Measurements from ENCODE around the gene PGLYRP1. TPM values are rescaled to one million over a fixed set of nuclear protein-coding genes. Genes with fewer than 3 reads are reported as not detected.

The PGLYRP1 gene
- total RNA-seq, result 3.2 TPM

DNA sequence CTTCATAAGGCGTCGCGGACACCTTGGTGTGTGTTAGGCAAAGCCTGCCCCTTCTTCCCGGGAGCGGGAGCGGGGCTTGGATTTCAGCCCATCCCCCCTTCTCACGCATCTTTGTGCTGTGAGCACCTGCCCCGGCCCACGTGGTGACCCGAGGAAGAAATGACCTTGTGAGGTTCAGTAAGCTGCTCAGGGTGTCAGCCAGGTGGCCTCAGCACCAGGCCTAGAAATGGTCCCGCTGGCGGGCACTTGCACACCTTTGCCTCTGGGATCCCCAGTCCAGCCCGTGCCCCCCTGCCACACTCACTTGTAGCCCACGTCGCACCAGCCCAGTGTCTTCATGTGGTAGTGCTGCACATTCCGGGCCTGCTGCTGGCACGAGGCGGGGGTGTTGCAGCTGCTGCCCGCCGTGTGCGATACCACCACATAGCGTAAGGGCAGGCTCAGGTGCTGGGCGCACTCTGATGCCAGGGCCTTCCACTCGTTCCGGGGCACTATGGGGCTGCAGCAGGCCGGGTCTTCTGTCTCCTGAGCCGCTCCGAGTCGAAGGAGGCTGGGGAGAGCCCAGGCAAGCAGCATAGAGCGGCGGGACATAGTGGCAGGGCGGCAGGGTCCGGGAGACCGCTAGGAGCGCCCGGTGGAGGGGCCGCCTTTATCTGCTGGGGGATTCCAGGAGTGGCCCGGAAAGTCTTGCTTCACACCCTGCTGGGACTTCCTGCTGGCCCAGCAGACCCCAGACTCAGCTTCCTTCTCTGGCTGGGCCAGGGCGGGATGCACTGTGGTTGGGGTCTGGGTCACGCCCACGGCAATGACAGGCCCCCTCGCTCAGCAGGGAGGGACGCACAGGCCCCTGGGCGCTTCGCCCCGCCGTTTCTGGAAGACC, at the start of gene PGLYRP1:
Gene PGLYRP1, minus strand, starts transcription at position 623 of the 880 bp plus-strand sequence. Its CDS starts 32 bp downstream, at position 591.
- ATAC-seq, result peak; percentile 11
- intact Hi-C loops (cut with DNase I), result no loop called here

GRCh38 chr19:46069806-46070341, 47.0 kb upstream of the PGLYRP1 start:
- intact Hi-C loops (cut with DNase I), result no loop called here
- DNase-seq (ENCODE audit: low spot score), result no peak
- no peak for ATAC-seq

More for the DNA sequence above, at the start of gene PGLYRP1:
- DNase-seq (ENCODE audit: low spot score), result no peak

DNA sequence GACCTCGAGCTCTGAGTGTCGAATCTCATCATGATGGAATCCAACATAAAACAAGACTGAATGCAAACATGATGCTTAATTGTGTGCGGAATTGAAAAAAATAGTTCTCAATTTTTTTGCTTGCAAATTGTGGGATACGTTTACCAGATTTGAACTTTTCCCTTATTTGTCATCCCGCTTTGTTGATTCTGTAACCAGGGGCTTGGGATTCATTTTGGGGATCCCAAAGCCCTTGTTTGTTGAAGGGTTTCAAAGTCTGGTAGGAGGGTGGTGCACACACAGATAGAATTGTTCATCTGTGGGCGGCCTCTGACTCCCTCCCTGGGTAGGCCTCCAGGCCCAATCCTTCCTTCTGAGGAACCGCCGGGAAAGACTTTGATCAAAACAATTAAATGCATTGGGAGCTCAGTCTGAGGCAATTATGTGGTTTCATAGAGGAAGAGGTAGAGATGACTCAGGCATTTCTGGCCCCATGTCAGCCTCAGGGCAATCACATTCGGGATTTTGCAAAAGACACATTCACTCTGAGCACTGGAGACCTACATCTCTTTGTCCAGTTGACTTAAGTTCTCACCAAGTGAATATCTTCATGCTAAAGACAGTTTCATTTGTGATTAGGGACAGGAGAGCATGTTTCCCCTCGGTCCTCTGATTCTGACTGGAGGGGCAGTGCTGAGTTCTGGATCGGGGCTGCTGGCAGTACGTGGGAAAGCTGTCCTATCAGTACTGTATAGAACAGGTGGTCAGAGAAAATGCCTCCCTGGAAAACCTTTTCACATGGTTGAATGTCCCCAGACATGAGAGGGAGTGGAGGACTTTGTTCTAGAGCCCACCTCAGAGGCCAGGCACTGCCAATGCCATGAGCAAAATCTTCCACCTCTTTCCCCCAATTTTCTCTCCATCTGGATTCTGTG, 45.7 kb upstream of the PGLYRP1 start:
- no peak for ATAC-seq
- intact Hi-C loops (cut with DNase I), result no loop called here
- no peak for DNase-seq (ENCODE audit: low spot score)

GRCh38 chr19:46067691-46068090, 44.8 kb upstream of the PGLYRP1 start:
- intact Hi-C loops (cut with DNase I), result no loop called here
- DNase-seq (ENCODE audit: low spot score) (no peak), ATAC-seq (no peak)

DNA sequence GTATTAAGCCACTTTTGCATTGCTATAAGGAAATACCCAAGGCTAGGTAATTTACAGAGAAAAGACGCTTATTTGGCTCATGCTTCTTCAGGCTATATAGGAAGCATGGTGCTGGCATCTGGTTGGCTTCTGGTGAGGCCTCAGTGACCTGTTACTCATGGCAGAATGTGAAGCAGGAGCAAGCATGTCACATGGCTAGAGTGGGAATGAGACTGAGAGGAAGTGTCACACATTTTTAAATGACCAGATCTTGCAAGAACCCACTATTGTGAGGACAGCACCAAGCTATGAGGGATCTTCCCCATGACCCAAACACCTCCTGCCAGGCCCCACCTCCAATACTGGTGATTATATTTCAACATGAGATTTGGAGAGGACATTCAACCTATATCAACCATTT, 43.6 kb upstream of the PGLYRP1 start:
- intact Hi-C loops (cut with DNase I), result no loop called here
- ATAC-seq, result no peak
- DNase-seq (ENCODE audit: low spot score), result no peak

DNA sequence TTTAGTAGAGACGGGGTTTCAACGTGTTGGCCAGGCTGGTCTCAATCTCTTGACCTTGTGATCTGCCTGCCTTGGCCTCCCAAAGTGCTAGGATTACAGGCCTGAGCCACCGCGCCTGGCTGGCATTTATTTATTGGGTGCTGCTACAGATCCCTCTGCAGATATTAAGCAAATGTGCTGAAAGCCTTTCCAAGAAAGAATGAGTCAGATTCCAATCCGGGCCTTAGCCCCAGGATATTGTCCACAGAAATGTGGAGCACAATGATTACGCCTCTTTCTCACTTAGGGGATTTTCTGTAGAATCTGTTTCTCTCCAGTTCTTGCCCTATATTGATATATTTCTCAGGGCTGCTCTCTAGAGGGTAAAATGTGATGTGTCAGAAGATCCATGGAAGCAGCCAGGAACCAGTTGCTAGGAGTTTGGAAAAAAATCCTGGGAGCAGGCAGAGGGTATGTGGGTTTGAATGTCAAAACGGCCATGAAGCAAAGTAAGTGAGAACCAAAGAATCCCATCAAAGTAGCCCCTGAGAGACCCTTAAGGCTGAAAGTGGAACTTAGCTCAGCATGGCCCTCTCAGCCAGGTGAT, 42.7 kb upstream of the PGLYRP1 start:
- DNase-seq (ENCODE audit: low spot score) (no peak), ATAC-seq (no peak)
- intact Hi-C loops (cut with DNase I), result no loop called here

DNA sequence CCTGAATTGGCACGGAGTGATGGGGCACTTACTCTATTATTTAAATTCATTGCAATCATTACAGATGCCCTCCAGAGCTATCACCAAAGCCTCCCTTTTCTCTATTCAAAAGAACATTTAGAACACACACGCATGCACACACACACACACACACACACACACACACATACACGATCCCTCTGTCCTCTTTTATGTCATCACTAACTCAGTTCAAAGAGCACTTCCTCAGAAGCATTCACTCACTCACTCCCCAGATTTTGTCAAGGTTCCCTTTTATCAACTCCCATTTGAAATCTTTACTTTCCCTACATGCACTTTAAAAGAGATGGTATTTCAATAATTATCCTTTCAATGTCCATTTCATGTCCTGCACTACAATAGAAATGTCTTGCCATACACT, 40.3 kb upstream of the PGLYRP1 start:
- intact Hi-C loops (cut with DNase I), result no loop called here
- no peak for DNase-seq (ENCODE audit: low spot score)
- no peak for ATAC-seq

GRCh38 chr19:46060012-46060411, 37.2 kb upstream of the PGLYRP1 start:
- DNase-seq (ENCODE audit: low spot score) (no peak), ATAC-seq (no peak)
- intact Hi-C loops (cut with DNase I), result no loop called here

DNA sequence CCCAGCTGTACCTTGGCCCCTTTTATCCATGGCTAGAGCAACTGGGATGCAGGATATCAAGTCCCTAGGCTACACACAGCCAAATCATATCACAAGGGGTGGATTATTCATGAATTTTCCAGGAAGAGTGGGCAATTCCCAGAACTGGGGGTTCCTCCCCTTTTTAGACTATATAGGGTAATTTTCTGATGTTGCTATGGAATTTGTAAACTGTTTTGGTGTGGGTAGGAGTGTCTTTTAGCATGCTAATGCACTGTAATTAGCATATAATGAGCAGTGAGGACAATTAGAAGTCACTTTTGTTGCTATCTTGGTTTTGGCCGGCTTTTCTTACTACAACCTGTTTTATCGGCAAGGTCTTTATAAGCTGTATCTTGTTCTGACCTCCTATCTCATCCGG, 35.9 kb upstream of the PGLYRP1 start:
- intact Hi-C loops (cut with DNase I), result no loop called here
- no peak for ATAC-seq
- no peak for DNase-seq (ENCODE audit: low spot score)

DNA sequence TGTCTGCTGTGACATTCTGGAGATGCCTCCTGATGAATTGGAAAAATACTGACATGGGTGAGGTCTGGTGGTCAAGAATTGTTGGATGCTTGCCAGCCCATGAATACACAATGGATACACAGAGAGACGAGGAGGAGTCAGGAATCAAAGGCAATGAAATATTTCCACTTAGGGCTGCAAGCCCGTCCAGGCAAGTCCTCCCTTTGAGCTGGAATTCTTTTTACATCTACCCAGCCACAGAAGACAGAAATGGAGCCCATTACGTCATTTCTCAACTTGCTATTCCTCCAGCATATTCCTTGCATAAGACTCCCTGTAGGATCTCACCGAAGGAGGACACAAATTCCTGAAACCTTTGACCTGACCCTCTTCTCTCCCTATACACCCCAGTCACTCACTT, 33.7 kb upstream of the PGLYRP1 start:
- ATAC-seq, result no peak
- intact Hi-C loops (cut with DNase I), result no loop called here
- DNase-seq (ENCODE audit: low spot score), result no peak

GRCh38 chr19:46052896-46053295, 30.0 kb upstream of the PGLYRP1 start:
- no peak for DNase-seq (ENCODE audit: low spot score)
- no peak for ATAC-seq
- intact Hi-C loops (cut with DNase I), result no loop called here

GRCh38 chr19:46049597-46049996, 26.7 kb upstream of the PGLYRP1 start:
- DNase-seq (ENCODE audit: low spot score), result no peak
- intact Hi-C loops (cut with DNase I), result no loop called here
- ATAC-seq, result no peak

DNA sequence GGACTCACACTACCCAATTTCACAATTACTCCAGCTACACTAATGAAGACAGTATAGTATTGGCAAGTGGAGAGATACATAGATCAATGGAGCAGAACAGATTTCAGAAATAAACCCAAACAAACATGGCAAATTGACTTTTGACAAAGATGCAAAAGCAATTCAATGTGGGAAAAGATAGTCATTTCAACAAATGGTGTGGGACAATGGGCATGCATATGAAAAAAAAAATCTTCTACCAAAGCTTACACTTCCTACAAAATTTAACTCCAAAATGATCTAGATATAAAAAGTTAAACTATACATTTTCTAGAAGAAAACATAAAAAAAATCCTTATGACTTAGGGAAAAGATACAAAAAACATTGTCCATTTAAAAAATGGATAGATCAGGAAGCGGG, 20.7 kb upstream of the PGLYRP1 start:
- ATAC-seq (no peak), DNase-seq (ENCODE audit: low spot score) (no peak)
- intact Hi-C loops (cut with DNase I), result no loop called here

DNA sequence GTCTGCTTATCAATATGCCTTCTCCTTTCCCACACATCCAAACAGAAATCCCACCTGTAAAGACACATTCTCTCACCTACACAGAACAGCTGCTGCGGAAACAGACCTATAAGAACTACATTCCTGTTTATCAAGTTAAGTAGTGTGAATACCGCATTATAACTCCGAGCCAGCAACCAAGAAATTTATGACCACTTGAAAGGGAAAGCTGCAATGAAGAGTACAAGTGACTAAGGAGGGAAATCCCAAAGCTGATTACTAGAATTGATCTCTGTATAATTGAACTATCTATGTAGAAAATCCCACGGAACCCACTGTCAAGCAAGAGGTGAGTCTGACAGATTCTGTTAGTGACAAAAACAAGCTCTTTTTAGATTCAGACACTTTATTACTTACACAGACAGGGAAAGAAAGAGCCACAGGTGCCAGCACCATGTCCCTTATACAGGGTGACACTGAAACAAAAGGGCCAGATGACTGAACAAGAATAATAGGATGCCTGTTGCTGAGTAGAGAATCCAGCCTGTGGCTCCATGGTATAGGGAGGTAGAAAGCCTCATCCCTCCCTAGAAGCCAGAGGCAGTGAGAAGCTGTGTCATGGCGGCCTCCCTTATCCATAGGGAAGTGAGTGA, 19.5 kb upstream of the PGLYRP1 start:
- ATAC-seq (no peak), DNase-seq (ENCODE audit: low spot score) (no peak)
- intact Hi-C loops (cut with DNase I), result no loop called here

GRCh38 chr19:46040952-46041500, 18.2 kb upstream of the PGLYRP1 start, which contains the start of gene IGFL4:
TSS of gene IGFL4 (minus strand) at chr19:46041002. CDS start at chr19:46040962, 40 bp downstream.
- DNase-seq (ENCODE audit: low spot score) (no peak), ATAC-seq (no peak)
- intact Hi-C loops (cut with DNase I), result no loop called here

DNA sequence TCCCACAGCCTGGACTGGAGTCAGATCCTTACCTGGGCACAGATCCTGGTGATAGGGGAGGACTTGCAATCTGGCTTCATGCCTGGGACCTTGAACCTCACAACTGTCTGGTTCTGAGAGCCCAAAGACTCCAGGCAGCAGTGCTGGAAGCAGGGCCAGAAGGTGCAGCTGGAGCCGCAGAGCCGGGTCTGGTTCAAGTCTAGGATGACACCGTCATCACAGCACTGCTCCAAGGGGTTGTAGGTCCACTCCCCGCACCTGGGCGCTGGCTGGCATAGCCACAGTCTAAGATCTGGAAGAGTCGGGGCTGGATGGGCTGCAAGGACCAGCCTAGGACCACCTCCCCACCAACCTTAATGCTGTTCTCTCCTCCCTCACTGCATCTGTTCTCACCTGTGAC, 17.3 kb upstream of the PGLYRP1 start:
- intact Hi-C loops (cut with DNase I), result no loop called here
- ATAC-seq, result no peak
- no peak for DNase-seq (ENCODE audit: low spot score)

- ATAC-seq (no peak), DNase-seq (ENCODE audit: low spot score) (no peak)
- intact Hi-C loops (cut with DNase I), result no loop called here
Measured at GRCh38 chr19:46036744-46037128, 13.9 kb upstream of the PGLYRP1 start.

- no peak for ATAC-seq
- intact Hi-C loops (cut with DNase I), result no loop called here
- DNase-seq (ENCODE audit: low spot score), result no peak
Measured at GRCh38 chr19:46035986-46036743, 13.3 kb upstream of the PGLYRP1 start.
